HL-60/S4 treated with phorbol 12-myristate 13-acetate at 8.2 ng/mL for 4 days and 3 days (cell line): Measurements from ENCODE around the gene APCDD1L.

ENCODE experiments used
- in situ Hi-C: fragments of 300-500 bp; cut with MboI; formaldehyde crosslinking; loops from 2 replicates; pipeline ENCODE4 v1.15.0; 2022; ENCODE audit warnings: low sequenced_read_pairs

APCDD1L gene

DNA sequence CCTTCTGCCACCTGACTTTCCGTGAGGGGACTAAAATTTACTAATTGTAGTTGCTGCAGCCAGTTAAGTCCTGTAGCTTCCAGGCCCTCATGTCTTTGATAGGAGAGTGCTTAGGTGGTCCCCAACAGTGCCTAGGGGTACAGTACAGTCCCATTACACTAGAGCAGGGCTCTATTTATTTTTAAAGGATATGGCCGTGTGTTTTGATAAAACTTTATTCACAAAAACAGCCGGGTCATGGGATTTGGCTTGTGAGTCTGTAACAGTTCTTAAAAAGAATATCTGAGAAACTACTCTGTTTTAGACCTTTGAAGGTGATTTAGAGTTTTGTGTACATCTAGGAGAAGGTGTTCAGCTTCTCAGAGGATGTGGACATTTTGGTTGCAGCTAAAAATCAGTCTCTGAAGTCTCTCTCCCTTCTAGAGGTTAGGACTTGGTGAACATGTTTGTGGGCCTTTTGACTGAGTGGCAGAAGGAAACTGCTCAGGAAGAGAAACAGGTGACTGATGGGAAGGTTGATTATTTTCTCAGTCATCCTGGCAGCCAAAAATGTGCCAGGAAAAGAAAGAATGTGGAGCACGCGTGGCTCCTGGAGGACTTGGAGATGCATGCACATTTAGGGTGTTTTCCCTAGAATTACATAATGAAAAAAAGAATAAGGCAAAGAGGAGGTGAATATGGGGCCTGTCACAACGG is 68.8 kb downstream of the APCDD1L start:
- in situ Hi-C loops = loop anchor here (25.0 kb wide), 1 partner anchor 209 kb away; the partner anchor contains the start of gene ANKRD60

DNA sequence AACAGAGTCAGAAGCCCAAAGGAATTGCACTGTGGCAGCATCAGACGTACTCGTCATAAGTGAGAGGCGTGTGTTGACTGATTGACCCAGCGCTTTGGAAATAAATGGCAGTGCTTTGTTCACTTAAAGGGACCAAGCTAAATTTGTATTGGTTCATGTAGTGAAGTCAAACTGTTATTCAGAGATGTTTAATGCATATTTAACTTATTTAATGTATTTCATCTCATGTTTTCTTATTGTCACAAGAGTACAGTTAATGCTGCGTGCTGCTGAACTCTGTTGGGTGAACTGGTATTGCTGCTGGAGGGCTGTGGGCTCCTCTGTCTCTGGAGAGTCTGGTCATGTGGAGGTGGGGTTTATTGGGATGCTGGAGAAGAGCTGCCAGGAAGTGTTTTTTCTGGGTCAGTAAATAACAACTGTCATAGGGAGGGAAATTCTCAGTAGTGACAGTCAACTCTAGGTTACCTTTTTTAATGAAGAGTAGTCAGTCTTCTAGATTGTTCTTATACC is 70.4 kb downstream of the APCDD1L start:
- in situ Hi-C loops = loop anchor here (25.0 kb wide), 1 partner anchor 208 kb away; the partner anchor contains the start of gene ANKRD60

DNA sequence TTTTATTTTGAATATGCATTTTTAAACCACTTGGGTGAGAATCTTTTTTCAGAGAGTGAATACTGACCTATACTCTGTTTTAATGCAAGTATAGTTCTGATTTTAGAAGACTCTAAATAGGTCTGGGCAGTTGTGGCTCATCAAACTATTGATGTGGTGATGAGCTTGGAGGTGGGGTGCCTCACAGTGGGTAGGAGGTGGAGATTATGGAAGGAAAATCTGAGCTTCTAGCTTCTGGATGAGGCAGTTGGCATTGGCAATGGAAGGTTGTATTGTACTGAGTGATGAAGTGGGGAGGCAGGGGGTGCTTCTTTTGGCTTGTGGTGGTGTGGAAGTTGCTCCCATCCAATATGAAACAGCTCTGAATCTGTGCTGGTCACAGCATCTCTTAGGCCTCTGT is 73.5 kb downstream of the APCDD1L start:
- in situ Hi-C loops = loop anchor here (25.0 kb wide), 1 partner anchor 204 kb away; the partner anchor contains the start of gene ANKRD60

DNA sequence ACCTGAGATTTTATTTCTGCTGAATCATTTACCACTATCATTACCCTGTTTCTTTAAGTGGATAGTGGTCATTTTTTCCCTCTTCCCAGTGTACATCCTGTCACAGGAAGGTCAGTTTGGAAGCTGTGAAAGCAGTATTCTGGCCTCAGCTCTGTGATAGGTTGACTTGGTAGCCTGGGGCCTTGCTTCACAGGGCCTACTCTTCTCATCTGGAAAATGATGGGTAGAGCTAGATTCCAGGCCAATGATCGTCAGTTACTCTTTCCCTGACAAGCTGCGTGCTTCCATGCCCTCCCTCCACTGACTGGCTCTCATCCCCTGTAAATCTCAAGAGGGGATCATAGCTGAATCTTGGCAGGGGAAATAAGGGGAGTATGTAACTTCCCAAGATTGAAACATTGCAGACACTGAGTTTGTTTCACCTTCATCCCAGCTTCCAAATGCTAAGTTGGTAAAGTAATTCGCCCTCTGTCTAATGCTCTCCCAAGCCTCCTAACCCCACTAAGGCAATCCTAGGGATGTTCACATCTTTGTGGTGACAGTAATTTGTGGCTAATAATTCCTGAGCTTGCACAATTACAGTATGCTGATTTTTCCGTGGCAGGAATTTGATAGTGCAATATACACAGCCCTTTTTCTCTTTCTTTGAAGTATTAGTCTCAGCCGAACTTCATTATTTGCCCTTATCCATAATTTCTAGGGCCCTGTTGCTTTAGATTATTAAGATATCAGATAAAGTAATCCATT is 75.0 kb downstream of the APCDD1L start:
- in situ Hi-C loops = loop anchor here (25.0 kb wide), 1 partner anchor 203 kb away; the partner anchor contains the start of gene ANKRD60

DNA sequence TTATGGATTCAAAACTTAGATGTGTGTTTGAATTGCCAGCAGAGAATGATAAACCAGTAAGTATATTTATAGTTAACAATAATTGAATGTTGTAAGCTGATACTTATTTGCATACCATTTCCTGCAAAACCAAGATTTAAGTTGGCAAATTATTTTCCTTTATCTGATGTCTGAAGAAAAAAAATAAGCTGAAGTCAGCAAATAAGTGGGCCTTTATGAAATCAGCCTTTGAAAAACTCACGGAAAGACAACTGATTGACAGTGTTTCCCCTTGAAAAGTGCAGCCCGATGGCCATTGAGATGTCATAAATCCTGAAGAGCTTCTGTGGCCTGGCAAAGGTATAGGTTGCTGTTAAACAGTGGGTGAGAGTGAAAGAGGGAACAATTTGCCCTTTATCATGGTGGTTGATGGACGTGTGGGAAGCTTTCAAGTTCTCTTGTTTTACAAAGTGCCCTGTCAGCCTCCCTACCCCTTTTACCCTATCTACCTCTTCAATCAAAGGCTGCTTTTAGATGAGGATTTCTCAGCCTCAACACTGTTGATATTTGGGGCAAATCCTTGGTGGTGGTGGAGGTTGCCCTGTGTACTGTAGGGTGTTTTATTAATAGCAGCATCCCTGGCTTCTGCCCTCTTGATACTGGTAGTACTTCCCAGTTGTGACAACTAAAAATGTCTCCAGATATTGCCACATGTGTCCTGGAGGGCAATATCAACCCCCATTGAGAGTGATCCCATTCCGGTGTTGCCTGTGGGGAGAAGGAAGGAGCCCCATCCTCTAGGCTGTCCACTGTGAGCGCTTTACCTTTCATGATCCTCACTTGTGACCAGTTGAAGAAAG is 76.0 kb downstream of the APCDD1L start:
- in situ Hi-C loops = loop anchor here (25.0 kb wide), 1 partner anchor 202 kb away; the partner anchor contains the start of gene ANKRD60

DNA sequence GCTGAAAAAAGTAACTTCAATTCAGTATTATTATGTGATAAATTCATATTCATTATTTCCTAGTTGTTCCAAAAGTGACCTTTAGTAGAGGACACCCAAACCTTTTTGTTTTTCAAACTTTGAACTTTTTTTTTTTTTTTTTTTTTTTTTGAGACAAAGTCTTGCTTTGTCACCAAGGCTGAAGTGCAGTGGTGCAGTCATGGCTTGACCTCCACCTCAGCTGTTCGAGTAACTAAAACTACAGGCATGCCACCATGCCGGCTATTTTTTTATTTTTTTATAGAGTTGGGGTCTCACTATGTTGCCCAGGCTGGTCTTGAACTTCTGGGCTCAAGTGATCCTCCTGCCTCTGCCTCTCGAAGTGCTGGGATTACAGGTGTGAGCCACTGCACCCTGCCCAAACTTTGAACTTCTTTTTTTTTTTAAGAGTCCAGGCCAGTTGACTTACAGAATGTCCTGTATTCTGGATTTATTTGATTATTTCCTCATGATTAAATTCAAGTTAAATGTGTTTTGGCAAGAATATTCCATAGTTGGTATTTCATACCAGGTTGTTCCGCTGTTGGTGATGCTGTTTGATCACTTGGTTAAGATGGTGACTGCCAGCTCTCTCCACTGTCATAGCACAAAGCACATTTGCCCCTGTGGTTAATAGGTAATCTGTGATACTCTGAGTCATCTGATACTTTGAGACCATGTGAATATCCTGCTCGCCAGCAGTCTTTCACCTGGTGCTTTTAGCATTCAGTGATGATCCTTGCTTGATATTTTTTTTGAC is 78.1 kb downstream of the APCDD1L start:
- in situ Hi-C loops = loop anchor here (25.0 kb wide), 1 partner anchor 200 kb away; the partner anchor contains the start of gene ANKRD60

DNA sequence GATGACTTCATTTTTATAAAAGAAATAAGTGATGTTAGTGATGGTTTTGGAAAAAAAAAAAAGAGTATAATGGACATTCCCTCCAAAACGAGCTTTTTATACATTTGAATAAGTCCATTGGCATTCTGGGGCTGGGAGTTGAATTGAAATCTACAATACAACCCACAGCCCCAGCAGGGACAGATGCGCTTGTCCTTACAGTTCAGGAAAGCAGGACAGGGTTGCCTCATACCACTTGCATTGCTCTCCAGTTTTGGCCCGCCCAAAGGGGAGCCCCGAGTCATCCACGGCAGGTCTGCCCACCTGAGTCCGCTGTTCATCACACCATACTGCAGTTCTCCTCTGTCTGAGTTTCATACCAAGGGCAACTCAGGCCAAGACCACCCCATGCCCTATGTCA is 80.0 kb downstream of the APCDD1L start:
- in situ Hi-C loops = loop anchor here (25.0 kb wide), 1 partner anchor 198 kb away; the partner anchor contains the start of gene ANKRD60

DNA sequence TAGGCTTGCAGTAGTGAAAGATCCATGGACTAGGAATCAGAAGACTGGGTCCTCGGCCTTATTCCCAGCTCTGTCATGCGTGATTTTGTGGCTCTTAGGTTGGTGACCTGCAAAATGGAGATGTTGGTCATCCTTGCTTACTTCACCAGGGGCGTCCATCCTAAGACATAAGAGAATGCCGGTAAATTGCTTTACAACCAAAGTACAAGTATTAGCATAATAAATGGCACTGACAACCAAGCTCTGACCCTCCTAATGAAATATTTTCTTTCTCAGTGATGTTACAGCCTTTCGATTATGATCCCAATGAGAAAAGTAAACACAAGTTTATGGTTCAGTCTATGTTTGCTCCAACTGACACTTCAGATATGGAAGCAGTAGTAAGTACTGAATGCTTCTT is 80.9 kb downstream of the APCDD1L start:
- in situ Hi-C loops = loop anchor here (25.0 kb wide), 1 partner anchor 197 kb away; the partner anchor contains the start of gene ANKRD60

DNA sequence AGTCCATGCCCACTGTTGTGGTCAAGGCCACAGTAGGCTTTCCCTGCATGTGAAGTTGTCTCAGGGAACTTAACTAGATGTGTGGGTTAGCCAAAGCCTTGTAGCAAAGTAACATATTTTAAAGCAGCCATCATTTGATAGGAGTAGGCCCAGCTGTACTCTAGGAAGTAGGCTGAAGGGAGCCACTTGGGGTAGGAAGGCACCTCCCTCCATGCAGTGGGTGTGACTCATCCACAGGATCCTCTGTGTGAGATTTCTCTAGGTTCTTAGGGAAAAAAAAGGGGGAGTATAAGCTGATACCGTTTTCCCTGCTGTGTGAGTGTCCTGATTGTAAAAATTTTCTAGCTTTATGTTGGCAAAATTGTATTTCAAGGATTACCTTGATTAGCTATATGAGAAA is 81.4 kb downstream of the APCDD1L start:
- in situ Hi-C loops = loop anchor here (25.0 kb wide), 1 partner anchor 196 kb away; the partner anchor contains the start of gene ANKRD60

DNA sequence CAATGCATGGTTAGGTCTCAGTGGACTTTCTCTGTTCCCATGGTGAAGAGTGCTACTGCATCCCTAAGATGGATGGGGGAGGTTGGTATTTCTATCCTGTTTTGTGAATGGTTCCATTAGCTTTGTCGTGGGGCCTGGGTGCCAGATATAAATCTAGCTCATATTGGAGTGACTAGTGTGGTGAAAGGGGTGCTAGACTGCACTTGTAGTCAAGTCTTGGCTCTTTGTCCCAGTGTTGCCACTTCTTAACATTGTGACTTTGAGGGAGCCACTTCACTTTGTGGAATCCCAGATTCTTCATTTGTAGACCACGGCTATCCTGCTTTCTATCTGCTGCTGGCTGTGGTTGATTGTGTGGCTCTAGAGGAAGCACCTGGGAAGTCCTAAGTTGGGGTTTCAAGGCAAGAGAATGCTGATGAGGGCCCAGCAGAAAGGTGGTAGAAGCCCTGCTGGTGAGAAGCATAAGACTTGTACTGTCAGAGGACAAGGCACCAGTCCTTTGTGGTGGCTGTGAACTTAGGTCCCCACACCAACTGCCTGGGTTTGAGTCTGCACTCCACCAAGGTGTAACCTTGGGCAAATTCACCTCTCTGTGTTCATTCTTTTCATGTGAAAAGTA is 82.1 kb downstream of the APCDD1L start:
- in situ Hi-C loops = loop anchor here (25.0 kb wide), 1 partner anchor 196 kb away; the partner anchor contains the start of gene ANKRD60

DNA sequence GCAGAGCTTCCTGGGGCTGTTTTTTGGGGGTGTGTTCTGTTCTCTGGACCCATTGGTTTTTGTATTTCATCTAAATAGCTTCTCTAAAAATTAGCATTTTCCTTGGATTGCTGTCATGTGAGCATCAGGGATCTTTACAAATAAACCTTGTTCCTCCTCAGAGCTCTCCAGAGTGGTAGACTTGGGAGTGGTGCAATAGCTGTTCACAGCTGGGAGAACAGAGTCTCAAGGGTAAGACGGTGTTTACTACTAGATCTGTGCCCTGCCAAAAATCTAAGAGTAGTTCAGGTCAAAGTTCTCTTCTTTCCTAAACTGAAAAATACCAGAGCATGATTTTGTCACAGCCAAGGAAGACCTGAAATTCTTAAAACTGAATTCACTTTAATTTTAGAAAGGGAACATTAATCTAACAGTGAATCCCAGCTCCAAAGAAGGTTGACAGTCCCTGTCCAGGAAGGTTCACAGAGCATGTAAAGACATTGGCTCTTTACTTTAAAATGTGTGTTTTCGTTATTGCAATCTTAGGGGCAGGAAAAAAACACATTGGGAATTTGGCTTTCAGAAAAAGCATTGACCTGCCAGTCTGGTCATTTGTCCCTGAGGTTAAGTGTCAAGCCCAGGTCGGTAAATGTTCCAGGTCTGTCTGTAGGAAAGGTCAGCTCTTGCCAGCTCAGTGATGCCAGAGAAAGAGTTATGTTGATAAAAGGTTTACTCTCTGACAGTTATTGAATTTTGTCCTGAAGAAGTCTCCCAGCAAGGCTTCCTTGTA is 82.8 kb downstream of the APCDD1L start:
- in situ Hi-C loops = loop anchor here (25.0 kb wide), 1 partner anchor 195 kb away; the partner anchor contains the start of gene ANKRD60

DNA sequence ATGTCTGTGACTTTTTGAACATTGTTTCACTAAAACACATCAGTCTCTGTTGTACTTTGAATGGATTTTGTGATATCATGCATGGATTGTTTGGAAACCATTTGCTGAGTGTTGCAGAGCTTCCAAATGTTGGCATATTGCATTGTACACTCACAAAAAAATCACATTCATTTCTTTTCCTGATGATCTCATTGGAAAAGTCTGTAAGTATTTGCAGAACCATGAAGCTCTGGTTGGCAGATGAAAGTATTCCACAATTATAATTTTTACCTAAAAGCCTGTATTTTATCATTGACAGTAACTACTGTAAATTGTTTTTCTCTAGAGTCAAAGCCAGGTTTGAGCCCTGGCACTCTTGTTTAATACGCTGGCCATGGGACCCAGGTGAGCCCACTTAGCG is 84.1 kb downstream of the APCDD1L start:
- in situ Hi-C loops = loop anchor here (25.0 kb wide), 1 partner anchor 194 kb away; the partner anchor contains the start of gene ANKRD60

DNA sequence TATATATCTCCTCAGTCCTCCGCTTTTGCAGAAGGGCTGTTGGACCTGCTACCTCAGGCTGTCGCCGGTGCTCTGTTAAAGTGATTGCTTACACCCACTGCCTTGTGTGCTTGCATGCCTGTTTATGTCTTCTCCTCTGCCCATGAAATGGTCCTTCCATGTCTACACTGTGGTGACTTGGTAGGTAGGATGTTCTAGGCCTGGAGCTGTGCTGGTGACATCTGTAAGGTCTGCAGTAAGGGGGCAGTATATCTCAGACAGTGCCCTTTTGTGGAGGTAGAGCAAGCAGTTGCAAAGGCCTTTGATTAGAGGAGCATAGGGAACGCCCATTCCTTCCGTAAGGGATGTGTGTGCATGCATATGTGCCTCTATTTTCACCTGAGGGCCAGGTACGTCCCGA is 85.9 kb downstream of the APCDD1L start:
- in situ Hi-C loops = loop anchor here (25.0 kb wide), 1 partner anchor 192 kb away; the partner anchor contains the start of gene ANKRD60

DNA sequence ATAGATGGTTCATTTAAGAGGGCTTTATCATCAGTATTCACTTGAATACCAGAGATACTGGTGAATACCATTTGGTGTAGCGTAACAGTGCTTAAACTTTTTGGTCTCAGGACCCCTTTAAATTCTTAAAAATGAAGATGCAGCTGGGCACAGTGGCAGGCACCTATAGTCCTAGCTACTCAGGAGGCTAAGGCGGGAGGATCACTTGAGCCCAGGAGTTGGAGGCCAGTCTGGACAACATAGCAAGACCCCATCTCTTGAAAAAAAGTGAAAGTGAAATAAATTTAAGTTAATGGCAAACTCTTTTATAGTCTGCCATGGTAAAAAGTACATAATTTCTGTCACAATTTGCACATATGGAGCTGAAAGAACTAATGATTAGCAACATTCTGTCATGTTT is 86.8 kb downstream of the APCDD1L start:
- in situ Hi-C loops = loop anchor here (25.0 kb wide), 1 partner anchor 191 kb away; the partner anchor contains the start of gene ANKRD60

DNA sequence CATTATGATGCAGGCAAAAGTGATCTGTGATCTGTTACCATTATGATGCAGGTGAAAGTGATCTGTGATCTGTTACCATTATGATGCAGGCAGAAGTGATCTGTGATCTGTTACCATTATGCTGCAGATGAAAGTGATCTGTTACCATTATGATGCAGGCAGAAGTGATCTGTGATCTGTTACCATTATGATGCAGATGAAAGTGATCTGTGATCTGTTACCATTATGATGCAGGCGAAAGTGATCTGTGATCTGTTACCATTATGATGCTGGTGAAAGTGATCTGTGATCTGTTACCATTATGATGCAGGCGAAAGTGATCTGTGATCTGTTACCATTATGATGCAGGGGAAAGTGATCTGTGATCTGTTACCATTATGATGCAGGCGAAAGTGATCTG is 87.6 kb downstream of the APCDD1L start:
- in situ Hi-C loops = loop anchor here (25.0 kb wide), 1 partner anchor 190 kb away; the partner anchor contains the start of gene ANKRD60

DNA sequence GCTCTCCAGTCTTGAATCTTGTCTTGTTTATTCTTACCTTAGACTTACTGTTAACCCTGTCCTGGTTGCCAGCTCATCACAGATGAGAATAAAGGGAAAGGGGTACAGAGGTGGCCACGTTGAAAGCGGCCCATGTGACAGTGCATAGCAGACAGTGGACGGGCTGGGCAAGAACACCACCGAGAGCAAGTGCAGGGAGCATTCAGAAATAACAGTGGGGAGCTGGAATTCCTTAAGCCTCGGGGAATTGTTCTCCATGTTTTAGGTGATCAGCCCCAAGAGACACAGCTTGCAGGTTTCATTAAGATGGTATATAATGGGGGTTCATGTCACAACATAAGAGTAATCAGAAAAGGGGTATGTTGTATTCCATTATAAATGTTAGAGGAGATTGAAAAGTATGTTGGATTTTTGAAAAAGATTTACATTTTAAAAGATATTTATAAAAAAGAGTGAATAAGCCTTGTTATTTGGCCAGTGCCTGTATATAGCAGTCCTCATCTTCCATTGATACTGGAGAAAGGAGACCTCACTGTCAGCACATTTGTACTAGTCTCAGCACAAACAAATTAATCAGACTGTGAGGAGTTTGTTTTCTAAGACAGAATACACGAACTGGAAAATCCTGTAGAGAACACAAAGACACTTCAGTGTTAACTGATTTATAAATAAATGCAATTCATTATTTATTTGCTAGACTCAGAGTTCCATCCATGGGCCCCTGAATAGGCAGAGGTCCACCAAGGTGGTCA is 90.8 kb downstream of the APCDD1L start:
- in situ Hi-C loops = no loop called here

DNA sequence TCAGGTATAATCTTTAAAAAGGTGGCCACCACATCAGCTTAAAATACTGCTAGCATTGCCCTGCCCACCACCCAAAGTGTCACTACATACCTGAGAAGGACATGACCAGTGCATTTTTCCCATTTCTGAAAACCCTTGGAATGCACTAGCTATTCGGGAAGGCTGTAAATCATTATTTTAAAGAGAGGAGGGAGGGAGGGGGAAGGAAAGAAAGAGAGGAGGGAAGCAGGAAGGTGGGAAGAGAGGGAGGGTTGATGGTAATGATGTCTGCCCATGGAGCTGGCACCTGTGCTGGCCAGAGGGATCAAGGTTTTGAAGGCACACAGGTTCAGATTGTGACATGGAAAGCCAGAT is 93.7 kb downstream of the APCDD1L start:
- in situ Hi-C loops = no loop called here
